ENCODE results near the gene BLVRB. TPM values are rescaled to one million over a fixed set of nuclear protein-coding genes. Genes with fewer than 3 reads are reported as not detected.
"Not testable (repeated sequence)": the region's sequence is repeated elsewhere in the genome, so short reads cannot be mapped to it uniquely, and the experiment has no call there.

Gene BLVRB
- total RNA-seq, 3 donors from 2014 or later = 17.0 to 19.2 (median 18.1) TPM

DNA sequence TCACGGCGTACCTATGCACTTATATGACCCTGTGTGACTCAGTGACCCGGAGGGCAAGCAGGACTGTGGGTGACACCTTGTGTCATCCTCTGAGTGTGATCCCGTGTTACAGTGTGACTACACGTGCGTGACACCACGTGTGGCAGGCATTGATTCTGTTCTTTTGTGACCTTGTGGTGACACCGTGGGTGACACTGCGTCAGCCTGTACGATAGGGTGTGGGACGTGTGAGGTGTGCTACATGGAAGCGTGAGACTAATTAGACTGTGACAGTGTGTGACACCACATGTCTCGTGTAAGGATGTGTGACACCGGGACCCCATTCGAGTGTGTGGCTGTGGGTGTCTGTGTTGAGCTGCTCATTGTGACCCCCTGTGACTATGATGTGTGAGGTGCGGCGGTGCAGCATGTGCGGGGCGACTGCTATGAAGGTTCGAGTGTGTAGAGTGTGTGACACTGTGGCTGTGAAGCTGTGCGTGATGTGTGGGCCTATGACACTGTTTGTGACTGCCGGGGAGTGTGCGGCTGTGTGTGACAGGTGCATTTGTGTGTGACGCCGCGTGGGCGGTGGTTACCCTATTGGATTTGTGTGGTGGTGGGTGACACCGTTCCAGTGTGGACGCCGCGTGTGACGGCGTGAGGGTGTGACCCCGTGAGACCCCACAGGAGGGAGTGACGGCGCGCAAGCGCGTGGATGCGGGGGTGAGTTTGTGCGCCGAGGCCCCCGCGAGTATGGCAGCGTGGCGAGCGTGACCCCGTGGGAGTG, 857 bp upstream of the BLVRB start:
- H3K4me3 Mint-ChIP-seq = peak overlapping the region; percentile 88
- H3K27me3 Mint-ChIP-seq (ENCODE audit: low read depth) = peaks cover 14% of the 10 kb centered on the region
- H3K36me3 Mint-ChIP-seq (ENCODE audit: insufficient read depth) = peaks cover 4% of the 10 kb centered on the region
- peaks cover 25% of the 10 kb centered on the region for H3K4me1 Mint-ChIP-seq (ENCODE audit: low read depth)
- DNase-seq (peak; percentile 72), ATAC-seq (peak; percentile 79 to 80)
- no peaks in the 10 kb centered on the region for H3K9me3 Mint-ChIP-seq

DNA sequence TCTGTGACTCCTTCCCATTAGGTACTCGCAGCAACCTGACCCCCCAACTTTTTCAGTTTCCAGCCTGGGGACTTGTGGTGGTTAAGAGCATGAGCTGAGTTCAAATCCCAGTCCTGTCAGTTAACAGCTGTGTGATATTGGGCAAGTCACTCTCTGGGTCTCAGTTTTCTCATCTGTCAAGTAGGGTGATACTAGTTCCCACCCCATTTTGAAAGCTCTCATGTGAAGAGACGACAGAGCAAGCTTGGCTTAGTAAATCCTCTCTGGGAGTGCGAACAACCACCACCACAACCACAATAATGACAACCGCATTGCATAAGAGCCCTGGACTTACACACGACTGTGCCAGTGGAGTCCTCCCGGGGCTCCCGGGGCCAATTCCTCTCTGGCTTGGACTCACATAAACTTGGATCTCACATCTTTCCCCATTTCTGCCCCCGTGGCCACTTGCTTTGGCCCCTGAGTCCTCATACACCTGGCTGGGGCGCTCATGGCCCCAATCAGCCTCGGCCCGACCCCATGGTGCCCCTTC, 454 bp downstream of the BLVRB start:
- peaks cover 4% of the 10 kb centered on the region for H3K36me3 Mint-ChIP-seq (ENCODE audit: insufficient read depth)
- DNase-seq (no peak), ATAC-seq (no peak)
- H3K9me3 Mint-ChIP-seq = no peaks in the 10 kb centered on the region
- peaks cover 14% of the 10 kb centered on the region for H3K27me3 Mint-ChIP-seq (ENCODE audit: low read depth)
- H3K4me1 Mint-ChIP-seq (ENCODE audit: low read depth) = peaks cover 25% of the 10 kb centered on the region
- H3K4me3 Mint-ChIP-seq = peak overlapping the region; percentile 88

DNA sequence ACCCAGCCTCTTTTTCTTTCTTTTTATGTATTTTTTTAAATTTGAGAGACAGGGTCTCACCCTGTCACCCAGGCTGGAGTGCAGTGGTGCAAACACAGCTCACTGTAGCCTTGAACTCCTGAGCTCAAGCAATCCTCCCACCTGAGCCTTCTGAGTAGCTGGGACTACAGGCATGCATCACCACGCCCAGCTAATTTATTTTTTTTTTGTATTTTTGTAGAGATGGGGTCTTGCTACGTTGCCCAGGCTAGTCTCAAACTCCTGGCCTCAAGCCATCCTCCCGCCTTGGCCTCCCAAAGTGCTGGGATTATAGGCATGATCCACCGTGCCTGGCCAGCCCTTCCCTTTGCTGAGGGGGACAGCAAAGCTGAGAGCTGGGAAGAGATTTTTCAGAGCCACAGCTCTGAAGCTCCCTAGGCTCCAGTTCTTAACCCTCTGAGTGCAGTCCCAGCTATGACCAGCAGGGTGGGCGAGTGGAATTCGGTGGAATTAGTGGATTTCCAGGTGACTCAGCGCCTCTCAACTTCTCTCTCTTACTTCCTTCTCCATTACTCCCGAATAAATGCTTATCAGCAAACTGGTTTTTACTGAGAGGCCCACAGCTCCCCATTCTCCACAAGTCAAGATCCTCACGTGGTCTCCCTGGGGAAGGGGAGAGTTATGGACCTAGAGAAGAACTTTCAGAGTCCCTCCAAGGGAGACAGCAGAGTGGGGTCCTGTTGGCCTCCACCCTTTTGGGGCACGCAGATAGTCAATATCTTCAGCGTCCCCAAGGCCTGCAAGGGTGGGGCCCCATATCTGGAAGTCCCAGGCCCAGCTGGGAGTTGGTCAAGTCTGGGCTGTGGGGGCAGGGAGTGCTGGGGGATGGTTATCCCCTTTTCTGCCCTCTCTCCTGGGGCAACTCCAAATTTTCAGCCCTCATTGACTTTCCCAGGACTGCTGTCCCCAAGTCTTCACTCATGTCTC, 1.2 kb downstream of the BLVRB start:
- H3K4me1 Mint-ChIP-seq (ENCODE audit: low read depth) = peaks cover 25% of the 10 kb centered on the region
- H3K4me3 Mint-ChIP-seq = peak overlapping the region; percentile 88
- DNase-seq (peak; percentile 78), ATAC-seq (no peak)
- H3K36me3 Mint-ChIP-seq (ENCODE audit: insufficient read depth) = peaks cover 4% of the 10 kb centered on the region
- no peaks in the 10 kb centered on the region for H3K9me3 Mint-ChIP-seq
- H3K27me3 Mint-ChIP-seq (ENCODE audit: low read depth) = peaks cover 14% of the 10 kb centered on the region

DNA sequence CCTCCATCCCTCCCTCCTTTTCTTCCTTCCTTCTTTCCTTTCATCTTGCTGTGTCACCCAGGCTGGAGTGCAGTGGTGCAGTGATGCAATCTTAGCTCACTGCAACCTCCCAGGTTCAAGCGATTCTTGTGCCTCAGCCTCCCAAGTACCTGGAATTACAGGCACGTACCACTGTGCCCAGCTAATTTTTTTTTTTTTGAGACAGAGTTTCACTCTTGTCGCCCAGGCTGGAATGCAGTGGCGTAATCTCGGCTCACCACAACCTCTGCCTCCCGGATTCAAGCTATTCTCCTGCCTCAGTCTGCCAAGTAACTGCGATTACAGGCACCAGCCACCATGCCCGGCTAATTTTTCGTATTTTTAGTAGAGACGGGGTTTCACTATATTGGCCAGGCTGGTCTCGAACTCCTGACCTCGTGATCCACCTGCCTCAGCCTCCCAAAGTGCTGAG, 1.9 kb downstream of the BLVRB start:
- H3K9me3 Mint-ChIP-seq; H3K36me3 Mint-ChIP-seq (ENCODE audit: insufficient read depth); H3K4me3 Mint-ChIP-seq; DNase-seq; ATAC-seq: not testable (repeated sequence)
- peaks cover 14% of the 10 kb centered on the region for H3K27me3 Mint-ChIP-seq (ENCODE audit: low read depth)
- peaks cover 25% of the 10 kb centered on the region for H3K4me1 Mint-ChIP-seq (ENCODE audit: low read depth)

DNA sequence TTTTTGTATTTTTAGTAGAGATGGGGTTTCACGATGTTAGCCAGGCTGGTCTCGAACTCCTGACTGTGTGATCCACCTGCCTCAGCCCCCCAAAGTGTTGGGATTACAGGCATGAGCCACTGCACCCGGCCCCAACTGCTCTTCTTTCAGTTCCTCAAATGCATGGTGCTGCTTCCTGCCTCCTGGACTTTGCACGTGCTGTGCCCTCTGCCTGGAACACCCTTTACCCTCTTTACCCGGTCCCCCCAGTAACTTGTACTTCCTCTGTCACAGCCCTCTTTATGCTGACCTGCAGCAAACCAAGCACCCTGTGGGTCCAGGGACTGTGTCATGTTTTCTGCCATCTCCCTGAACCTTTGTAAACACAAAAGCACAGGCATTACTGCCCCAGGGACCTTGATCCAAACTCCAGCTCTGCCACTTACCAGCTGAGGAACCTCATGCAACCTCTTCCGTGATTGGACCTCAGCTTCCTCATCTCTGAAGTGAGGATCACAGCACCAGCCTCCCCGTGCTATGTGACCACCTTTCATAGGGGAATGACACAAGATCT, 3.8 kb downstream of the BLVRB start:
- no peak for ATAC-seq
- peaks cover 24% of the 10 kb centered on the region for H3K4me1 Mint-ChIP-seq (ENCODE audit: low read depth)
- peaks cover 4% of the 10 kb centered on the region for H3K36me3 Mint-ChIP-seq (ENCODE audit: insufficient read depth)
- H3K4me3 Mint-ChIP-seq = no peak overlapping the region
- H3K9me3 Mint-ChIP-seq = no peaks in the 10 kb centered on the region
- DNase-seq = no peak
- peaks cover 6% of the 10 kb centered on the region for H3K27me3 Mint-ChIP-seq (ENCODE audit: low read depth)

DNA sequence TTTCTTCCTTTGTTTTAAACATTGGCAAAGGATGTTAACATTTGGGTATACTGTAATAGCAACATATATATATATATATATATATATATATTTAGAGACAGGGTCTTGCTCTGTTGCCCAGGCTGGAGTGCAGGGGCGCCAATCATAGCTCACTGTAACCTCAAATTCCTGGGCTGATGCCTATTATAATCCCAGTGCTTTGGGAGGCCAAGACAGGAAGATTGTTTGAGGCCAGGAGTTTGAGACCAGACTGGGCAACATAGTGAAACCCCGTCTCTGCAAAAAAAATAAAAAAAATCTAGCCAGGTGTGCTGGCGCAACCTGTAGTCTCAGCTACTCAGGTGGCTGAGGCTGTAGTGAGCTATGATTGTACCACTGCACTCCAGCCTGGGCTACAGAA, 5.4 kb downstream of the BLVRB start:
- ATAC-seq (no peak), DNase-seq (no peak)
- H3K36me3 Mint-ChIP-seq (ENCODE audit: insufficient read depth) = no peaks in the 10 kb centered on the region
- H3K27me3 Mint-ChIP-seq (ENCODE audit: low read depth) = no peaks in the 10 kb centered on the region
- H3K4me1 Mint-ChIP-seq (ENCODE audit: low read depth) = peaks cover 10% of the 10 kb centered on the region
- no peaks in the 10 kb centered on the region for H3K9me3 Mint-ChIP-seq
- no peak overlapping the region for H3K4me3 Mint-ChIP-seq

DNA sequence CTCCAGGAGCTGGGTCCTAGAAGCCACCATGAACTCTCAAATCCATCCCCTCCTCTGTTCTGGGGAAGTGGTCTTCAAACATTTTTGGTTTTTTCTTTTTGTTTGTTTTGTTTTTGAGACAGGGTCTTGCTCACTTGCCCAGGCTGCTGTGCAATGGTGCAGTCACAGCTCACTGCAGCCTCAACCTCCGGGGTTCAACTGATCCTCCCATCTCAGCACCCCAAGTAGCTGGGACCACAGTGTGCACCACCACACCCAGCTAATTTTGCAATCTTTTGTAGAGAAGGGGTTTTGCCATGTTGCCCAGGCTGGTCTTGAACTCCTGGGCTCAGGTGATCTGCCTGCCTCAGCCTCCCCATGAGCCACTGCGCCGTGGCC, 7.0 kb downstream of the BLVRB start:
- peaks cover 2% of the 10 kb centered on the region for H3K4me1 Mint-ChIP-seq (ENCODE audit: low read depth)
- no peak for DNase-seq
- H3K27me3 Mint-ChIP-seq (ENCODE audit: low read depth) = no peaks in the 10 kb centered on the region
- no peaks in the 10 kb centered on the region for H3K36me3 Mint-ChIP-seq (ENCODE audit: insufficient read depth)
- no peak overlapping the region for H3K4me3 Mint-ChIP-seq
- ATAC-seq = no peak
- H3K9me3 Mint-ChIP-seq = no peaks in the 10 kb centered on the region

DNA sequence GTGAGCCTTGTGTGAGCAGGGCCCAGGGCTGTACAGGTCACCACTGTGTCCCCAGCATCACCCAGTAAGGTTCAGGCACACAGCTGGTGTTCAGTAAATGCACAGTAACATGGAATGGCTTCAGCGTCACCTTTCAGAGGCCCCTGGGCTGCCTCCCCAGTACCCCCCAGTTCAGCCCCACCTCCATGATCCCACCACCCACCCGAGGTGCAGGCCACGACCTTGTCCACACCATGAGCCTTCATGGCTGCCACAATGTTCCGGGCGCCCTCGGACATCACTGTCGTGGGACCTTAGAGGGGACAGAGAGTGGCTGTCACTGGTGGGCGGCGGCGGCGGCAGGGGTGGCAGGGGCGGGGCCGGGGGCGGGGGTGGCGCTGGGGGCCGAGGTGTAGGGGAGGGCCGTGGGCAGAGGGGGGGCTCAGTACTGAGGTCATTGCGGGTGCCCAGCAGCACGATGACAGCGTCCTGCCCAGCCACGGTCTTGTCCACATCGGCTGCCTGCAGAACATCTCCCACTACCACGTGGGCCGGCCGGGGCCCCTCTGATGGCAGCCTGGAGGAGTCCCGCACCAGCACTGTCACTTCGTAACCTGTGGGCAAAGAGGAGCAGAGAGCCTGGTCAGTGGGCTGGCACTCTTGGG, 7.5 kb downstream of the BLVRB start:
- ATAC-seq = no peak

DNA sequence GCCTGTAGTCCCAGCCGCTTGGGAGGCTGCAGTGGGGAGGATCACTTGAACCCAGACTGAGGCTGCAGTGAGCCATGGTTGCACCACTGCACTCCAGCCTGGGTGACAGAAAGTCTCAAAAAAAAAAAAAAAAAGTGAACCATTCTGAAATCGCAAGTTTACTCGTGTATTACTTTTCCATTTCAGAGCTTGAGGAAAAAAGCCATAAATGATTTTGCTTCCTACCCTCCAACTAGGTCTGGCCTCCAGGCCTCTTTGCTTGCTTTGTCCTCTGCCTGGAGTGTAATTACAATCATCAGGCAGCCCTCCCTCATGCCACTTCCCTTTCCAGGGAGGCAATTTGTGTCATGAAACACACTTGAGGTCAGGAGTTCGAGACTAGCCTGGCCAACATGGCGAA, 8.5 kb downstream of the BLVRB start:
- Mint-ChIP-seq H3K4me3 (no peak overlapping the region), H3K27me3 (ENCODE audit: low read depth) (no peaks in the 10 kb centered on the region), H3K4me1 (ENCODE audit: low read depth) (no peaks in the 10 kb centered on the region), H3K36me3 (ENCODE audit: insufficient read depth) (no peaks in the 10 kb centered on the region), H3K9me3 (no peaks in the 10 kb centered on the region)
- ATAC-seq = no peak
- DNase-seq = no peak

More for the DNA sequence above, 7.5 kb downstream of the BLVRB start:
- H3K36me3 Mint-ChIP-seq (ENCODE audit: insufficient read depth) = no peaks in the 10 kb centered on the region
- H3K9me3 Mint-ChIP-seq = no peaks in the 10 kb centered on the region
- no peak for DNase-seq
- H3K27me3 Mint-ChIP-seq (ENCODE audit: low read depth) = no peaks in the 10 kb centered on the region
- H3K4me1 Mint-ChIP-seq (ENCODE audit: low read depth) = peaks cover 2% of the 10 kb centered on the region
- H3K4me3 Mint-ChIP-seq = no peak overlapping the region

DNA sequence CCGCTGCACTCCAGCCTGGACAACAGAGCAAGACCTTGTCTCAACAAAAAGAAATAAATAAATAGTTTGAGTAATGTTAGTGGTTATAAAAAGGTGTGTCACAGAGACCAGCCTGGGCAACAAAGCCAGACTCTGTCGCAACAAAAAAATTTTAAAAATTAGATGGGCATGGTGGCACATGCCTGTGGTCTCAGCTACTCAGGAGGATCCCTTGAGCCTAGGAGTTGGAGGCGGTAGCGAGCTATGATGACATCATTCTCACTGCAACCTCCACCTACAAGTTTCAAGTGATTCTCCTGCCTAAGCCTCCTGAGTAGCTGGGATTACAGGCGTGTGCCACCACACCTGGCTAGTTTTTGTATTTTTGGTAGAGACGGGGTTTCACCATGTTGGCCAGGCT, 11.6 kb downstream of the BLVRB start:
- not testable (repeated sequence) for H3K27me3 Mint-ChIP-seq (ENCODE audit: low read depth); H3K9me3 Mint-ChIP-seq; DNase-seq; ATAC-seq; H3K4me1 Mint-ChIP-seq (ENCODE audit: low read depth); H3K36me3 Mint-ChIP-seq (ENCODE audit: insufficient read depth); H3K4me3 Mint-ChIP-seq

DNA sequence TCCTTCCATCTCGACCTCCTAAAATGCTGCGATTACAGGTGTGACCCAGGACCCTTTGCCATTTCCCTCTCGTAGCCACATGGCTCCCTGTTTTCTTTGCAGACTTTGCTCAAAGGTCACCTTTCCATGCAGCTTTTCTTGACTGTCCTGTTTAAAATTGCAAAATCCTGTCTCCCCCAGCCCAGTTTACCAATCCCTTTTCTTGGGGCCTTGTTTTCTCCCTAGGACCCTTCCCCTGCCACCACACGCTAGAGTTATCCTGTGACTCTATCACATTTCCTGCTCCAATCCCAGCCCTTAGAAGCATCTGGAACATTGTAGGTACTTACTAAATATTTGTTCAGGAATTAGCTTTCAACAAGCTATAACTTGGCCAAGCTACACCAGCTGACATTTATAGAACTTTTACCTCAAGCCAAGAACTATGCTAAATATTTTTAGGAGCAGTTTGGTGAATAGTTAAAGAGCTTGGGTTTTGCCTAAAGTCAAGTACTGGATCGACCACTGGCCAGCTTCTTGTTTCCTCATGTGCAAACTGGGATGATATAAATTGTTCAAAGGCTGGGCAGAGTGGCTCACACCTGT, 12.3 kb downstream of the BLVRB start:
- Mint-ChIP-seq H3K27me3 (ENCODE audit: low read depth) (no peaks in the 10 kb centered on the region), H3K4me3 (no peak overlapping the region), H3K4me1 (ENCODE audit: low read depth) (no peaks in the 10 kb centered on the region), H3K36me3 (ENCODE audit: insufficient read depth) (no peaks in the 10 kb centered on the region), H3K9me3 (no peaks in the 10 kb centered on the region)
- DNase-seq (no peak), ATAC-seq (no peak)

DNA sequence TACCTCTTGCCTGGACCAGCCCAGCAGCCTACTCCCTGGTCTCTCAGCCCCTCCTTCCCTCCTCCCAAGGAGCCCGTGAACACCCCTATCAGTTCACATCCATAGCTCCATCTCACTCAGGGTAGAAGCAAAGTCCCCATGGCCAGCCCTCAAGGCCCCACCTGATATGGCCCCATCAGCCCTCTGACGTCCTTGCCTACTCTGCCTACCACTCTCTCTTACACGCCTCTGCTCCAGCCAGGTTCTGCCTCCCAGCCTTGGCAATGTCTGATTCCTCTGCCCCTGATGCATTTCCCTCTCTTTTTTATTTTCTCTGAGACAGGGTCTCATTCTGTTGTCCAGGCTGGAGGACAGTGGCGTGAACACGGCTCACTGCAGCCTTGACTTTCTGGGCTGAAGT, 13.5 kb downstream of the BLVRB start:
- Mint-ChIP-seq H3K27me3 (ENCODE audit: low read depth) (no peaks in the 10 kb centered on the region), H3K4me1 (ENCODE audit: low read depth) (no peaks in the 10 kb centered on the region), H3K36me3 (ENCODE audit: insufficient read depth) (no peaks in the 10 kb centered on the region), H3K9me3 (no peaks in the 10 kb centered on the region), H3K4me3 (no peak overlapping the region)
- DNase-seq (no peak), ATAC-seq (no peak)

DNA sequence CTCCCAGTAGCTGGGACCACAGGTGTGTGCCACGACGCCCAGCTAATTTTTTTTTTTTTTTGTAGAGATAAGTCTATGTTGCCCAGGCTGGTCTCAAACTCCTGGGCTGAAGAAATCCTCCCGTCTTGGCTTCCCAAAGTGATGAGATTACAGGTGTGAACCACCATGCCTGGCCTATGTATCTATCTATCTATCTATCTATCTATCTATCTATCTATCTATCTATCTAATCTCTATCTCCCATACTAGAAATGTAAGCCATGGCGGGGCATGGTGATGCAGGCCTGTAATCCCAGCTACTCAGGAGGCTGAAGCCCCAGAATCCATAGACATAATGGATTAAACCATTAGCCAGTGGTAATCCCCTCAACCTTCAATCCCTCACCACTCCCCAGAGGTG, 14.9 kb downstream of the BLVRB start:
- no peak for DNase-seq
- no peak for ATAC-seq
- no peaks in the 10 kb centered on the region for H3K9me3 Mint-ChIP-seq

DNA sequence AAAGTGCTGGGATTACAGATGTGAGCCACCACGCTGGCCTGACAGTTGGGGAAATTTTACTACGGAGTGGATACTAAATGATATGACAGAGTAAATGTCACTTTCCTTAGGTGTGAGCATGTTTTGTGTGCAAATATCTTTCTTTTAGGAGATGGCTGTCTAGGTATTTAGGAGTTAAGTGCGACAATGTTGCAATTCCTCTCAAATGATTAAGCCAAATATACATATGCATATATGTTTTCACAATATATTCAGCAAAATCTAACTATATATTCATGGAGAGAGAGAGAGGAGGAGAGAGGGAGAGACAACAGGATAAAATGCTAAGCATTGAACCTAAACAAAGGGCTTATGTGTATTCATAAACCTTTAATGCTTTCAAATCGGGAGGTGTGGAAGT, 16.0 kb downstream of the BLVRB start:
- H3K4me3 Mint-ChIP-seq = no peak overlapping the region
- no peak for ATAC-seq
- no peaks in the 10 kb centered on the region for H3K9me3 Mint-ChIP-seq
- no peak for DNase-seq
- H3K4me1 Mint-ChIP-seq (ENCODE audit: low read depth) = peaks cover 6% of the 10 kb centered on the region
- H3K36me3 Mint-ChIP-seq (ENCODE audit: insufficient read depth) = no peaks in the 10 kb centered on the region
- H3K27me3 Mint-ChIP-seq (ENCODE audit: low read depth) = no peaks in the 10 kb centered on the region

More for the DNA sequence above, 14.9 kb downstream of the BLVRB start:
- no peaks in the 10 kb centered on the region for H3K4me1 Mint-ChIP-seq (ENCODE audit: low read depth)
- no peaks in the 10 kb centered on the region for H3K36me3 Mint-ChIP-seq (ENCODE audit: insufficient read depth)
- no peaks in the 10 kb centered on the region for H3K27me3 Mint-ChIP-seq (ENCODE audit: low read depth)
- no peak overlapping the region for H3K4me3 Mint-ChIP-seq

Measured in activated T-cell treated with anti-CD3 and anti-CD28 coated beads, Interleukin-2, amount 50 U/mL, for 4 hours (primary cell).